HuH-7 (cell line): ENCODE data around the gene BTK.

Experiments
- DNase-seq: peaks from one replicate; pipeline ENCODE4 v3.0.0; 2011; ENCODE audit warnings: low spot score

BTK gene

DNA sequence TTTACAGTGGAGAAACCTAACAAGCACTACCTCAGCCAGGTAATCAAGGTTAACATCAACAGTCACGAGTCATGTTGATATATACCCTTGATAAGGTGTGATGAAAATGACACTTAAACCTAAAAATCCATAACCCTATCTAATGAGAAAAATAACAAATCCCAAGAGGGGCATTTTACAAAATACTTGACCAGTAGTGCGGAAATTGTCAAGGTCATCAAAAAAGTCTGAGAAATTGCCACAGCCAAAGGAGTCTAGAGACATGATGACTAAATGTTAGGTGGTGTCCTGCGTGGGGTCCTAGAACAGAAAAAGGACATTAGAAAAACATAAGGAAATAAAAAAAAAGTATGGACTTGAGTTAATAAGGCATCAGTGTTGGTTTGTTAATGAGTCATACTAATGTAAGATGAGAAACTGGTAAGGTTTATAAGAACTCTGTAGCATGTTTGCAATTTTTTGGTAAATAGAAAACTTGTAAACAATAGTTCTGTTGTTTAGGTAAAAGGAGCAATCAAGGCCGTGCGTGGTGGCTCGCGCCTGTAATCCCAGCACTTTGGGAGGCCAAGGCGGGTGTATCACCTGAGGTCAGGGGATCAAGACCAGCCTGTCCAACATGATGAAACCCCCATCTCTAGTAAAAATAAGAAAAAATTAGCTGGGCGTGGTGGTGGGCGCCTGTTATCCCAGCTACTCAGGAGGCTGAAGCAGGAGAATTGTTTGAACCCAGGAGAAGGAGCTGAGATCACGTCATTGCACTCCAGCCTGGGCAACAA, 7.7 kb upstream of the BTK start:
- DNase-seq, result no peak

GRCh38 chrX:101391831-101392230, 5.8 kb upstream of the BTK start:
- DNase-seq, result no peak

- peak; percentile 60 for DNase-seq
Observed at GRCh38 chrX:101390664-101391525, 4.9 kb upstream of the BTK start, which contains the start of gene RPL36A. Gene RPL36A (plus strand): TSS chrX:101391011. CDS start chrX:101391044, 33 bp downstream.

- no peak for DNase-seq
Observed at GRCh38 chrX:101388604-101389003, 2.6 kb upstream of the BTK start.

- DNase-seq, result no peak
Observed at GRCh38 chrX:101386542-101386885, 523 bp upstream of the BTK start.

DNA sequence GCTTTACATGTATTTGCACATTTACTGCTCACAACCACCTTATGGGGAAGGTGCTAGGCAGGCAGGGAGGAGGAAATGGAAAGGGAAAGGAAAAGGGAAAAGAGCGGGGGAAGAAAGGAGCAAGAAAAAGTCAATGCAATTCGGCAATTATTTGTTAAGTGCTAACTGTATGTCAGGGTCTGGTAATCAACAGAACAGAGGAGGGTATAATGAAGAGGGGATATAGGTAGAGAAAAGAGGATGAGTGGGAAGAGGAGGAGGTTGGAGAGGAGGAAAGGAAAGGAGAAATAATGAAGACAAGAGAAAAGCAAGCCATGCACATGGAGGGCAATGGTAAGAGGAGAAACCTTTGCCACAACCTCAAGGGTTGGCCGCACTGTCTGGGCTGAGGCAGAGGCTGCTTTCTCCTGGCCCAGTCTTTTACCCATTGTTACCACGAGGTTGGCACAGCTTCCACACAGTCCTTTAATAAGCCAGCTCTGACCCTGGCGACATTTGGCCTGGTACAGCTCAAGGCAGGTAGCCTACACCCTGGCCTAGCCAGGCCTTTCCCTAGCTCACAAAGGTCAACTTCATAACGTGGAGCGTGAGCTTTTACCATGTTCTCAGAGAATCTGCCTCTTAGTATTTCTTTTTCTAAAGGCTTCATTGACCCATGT, 836 bp downstream of the BTK start:
- DNase-seq, result no peak

GRCh38 chrX:101383679-101384205, 2.2 kb downstream of the BTK start:
- DNase-seq, result no peak

GRCh38 chrX:101377547-101377946, 8.4 kb downstream of the BTK start:
- no peak for DNase-seq

- DNase-seq, result no peak
Observed at GRCh38 chrX:101370888-101371504, 15.0 kb downstream of the BTK start.

DNA sequence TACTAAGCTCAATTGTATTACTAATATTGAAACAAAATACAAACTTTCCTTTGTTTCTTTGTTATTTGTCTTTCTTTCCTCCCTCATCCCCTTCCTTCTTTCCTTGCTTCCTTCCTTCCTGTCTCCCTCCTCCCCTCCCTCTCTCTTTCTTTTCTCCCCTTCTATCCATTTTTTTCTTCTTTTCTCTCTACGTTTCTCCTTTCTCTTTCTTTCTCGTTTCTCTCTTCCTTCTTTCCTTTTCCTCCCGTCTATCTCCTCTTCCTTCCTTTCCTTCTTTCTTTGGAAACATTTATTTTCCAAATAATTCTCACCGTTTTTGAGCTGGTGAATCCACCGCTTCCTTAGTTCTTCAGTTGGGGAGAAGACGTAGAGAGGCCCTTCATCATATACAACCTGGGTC, 16.3 kb downstream of the BTK start:
- DNase-seq, result no peak

DNA sequence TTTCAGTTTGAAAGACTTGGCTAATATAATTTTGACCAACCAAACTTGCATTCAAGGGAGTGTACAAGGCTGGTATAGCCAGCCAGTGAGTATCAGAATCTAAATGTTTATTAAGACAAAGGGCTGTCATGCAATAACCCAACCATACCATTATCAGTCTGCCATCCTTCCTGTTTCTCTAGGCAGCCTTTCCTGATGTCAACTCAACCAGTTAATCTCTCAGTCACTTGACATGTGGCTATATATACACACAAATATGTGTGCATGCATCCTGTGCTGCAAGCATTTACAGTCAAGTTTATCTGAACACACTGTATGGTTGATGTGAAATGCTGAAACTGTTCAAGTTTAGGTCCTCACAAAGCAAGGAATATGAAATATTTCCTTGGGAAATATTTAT, 17.2 kb downstream of the BTK start:
- no peak for DNase-seq

DNA sequence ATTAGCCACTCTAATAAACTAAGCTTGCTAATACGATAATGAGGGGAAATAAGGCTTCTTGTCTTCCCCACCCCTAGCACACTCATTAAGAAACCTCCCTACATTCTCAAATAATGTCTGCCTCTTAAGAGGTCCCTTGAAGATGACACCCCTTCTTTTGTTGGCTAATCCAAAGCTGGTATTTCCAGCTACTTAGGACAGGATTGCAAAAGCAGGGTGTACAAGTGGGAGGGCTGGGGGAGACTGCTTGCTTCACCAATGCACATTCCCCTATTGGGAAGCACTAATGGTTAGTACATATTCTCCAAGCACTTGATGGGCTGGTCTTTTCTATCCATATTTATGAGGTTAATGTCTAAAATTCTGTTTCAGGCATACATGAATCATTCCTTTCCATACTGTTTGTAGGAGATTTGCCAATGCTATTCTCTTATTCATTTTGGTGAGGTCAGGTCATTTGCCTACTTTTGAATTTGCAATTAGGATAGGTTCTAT, 20.6 kb downstream of the BTK start:
- DNase-seq, result no peak

DNA sequence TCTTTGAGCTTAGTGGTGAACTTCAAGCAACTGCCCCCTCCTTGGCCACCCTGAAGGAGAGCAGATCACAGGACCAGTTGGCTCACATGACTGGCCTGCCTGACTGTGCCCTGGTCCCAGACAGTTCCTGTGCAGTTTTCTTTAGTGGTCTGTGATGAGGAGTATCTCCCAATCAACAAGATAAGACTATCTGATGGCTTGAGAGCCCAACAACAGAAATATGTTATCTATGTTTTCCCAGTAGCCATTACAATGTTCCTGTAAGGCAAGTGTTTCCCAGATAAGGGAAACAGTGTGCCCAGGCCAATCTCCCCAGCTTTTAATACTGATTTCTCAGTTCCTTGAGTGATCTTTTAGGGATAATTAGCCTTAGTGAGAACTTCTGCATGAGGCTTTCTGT, 23.2 kb downstream of the BTK start:
- DNase-seq, result no peak

GRCh38 chrX:101362116-101362515, 23.9 kb downstream of the BTK start:
- no peak for DNase-seq

DNA sequence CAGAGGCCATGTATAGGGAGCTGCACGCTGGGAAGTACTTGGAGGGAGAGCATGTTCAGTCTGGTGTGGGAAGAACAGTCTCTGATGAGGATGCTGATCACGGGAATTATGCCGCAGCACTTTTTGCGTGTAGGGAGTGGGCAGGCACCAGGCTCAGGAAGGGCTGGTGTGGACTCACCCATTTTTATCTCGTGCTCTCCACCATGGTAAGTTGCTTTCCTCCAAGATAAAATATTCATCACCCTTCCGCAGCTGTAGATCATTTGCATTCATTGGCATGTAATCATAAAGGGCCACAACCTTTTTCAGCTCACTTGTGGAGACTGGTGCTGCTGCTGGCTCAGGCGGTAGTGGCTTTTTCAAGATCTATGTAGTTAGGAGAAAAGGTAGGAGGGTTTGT, 25.6 kb downstream of the BTK start:
- DNase-seq, result no peak

DNA sequence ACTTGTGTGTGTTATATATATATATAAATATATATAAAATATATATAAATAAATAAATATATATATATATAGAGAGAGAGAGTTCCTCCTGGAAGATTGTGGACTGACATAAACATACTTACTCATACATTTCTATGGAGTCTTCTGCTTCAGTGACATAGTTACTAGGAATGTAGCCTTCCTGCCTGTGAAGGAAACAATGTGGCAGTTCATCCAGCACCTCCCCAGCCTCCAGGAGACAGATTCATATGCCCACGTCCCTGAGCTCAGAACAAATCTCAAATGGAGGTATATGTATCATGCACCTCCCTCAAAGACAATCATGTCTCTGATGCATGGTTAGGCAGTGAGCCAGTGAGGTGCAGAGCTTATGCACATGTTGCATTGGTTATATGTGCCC, 26.0 kb downstream of the BTK start:
- no peak for DNase-seq

- no peak for DNase-seq
Observed at GRCh38 chrX:101357166-101357795, 28.7 kb downstream of the BTK start.

- no peak for DNase-seq
Observed at GRCh38 chrX:101349193-101349562, 36.8 kb downstream of the BTK start.

DNA sequence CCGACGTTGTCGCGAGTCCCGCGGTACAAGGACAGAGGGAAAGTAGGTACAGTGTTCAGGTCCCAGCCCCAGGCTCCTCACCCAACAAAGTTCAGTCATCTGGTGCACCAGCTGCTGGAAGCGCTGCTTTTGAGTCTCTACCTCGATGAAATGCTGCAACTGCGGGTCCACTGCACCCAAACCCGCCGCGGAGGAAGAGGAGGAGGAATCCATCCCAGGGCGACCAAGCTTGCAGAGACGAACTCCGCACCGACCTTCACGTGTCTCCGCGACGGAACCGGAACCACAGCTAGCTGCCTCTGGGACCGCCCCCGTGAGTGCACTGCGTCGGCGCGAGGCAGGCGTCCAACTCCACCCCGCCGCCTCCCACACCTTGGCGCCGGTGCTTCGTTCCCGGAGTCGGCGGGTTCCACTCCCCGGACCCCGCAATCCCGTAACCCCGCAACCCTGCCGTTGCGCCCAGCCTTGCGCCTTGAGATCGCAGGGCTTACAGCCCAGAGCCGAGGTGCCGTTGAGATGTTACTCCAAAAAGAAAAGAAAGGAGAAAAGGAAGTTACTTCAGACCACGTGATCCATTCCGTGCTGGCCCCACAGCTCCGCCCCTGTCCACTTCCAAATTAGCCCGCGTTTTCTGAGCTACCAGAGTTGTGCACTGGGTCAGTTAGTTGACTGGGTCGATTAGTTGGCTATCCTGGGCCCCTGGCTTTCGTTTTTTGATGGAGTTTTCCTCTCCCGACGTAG, 37.4 kb downstream of the BTK start, which contains the start of gene TIMM8A:
TIMM8A (minus strand) TSS at position 291 of the 741 bp plus-strand sequence; CDS start at position 213, 78 bp downstream.
- peak; percentile 69 for DNase-seq

- DNase-seq, result peak; percentile 20
Observed at GRCh38 chrX:101347859-101348451, 38.0 kb downstream of the BTK start.
